Loucy (cell line): Measurements from ENCODE around the gene DDX20.

ENCODE experiments used
- EZH2phosphoT487 ChIP-seq: fragments of 200-600 bp; IDR thresholded peaks from 2 replicates; pipeline ENCODE4 v1.6.1; 2018; ENCODE audit warnings: antibody characterized with exemption, mild to moderate bottlenecking, moderate library complexity, borderline replicate concordance
- TF ChIP-seq, protein P1 (sequence below): fragments of 200-600 bp; sonication (generic); conservative IDR thresholded peaks from 2 replicates; pipeline ENCODE4 v1.5.1; 2014; ENCODE audit warnings: mild to moderate bottlenecking, antibody characterized with exemption, low read length

DNA sequence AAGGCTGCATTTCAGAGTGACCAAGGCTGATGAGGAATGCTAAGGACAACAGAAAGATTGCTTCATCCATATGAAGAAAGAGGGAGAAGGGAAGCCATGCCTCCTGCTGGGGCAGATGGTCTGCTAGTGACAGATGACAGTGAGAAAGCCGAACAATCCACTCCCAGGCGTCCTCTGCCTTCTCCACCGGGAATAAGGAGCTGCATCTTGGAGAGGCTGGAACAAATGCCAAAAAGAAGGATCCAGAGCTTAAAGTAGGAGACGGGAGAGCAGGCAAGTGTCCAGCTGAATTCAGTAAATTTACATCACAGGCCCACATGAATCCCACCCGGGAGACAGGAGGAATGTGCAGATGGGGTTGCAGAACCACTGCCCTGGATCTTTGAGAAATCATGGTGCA is 33.4 kb downstream of the DDX20 start:
- TF ChIP-seq, protein P1, sequence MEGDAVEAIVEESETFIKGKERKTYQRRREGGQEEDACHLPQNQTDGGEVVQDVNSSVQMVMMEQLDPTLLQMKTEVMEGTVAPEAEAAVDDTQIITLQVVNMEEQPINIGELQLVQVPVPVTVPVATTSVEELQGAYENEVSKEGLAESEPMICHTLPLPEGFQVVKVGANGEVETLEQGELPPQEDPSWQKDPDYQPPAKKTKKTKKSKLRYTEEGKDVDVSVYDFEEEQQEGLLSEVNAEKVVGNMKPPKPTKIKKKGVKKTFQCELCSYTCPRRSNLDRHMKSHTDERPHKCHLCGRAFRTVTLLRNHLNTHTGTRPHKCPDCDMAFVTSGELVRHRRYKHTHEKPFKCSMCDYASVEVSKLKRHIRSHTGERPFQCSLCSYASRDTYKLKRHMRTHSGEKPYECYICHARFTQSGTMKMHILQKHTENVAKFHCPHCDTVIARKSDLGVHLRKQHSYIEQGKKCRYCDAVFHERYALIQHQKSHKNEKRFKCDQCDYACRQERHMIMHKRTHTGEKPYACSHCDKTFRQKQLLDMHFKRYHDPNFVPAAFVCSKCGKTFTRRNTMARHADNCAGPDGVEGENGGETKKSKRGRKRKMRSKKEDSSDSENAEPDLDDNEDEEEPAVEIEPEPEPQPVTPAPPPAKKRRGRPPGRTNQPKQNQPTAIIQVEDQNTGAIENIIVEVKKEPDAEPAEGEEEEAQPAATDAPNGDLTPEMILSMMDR: no peak
- TF ChIP-seq EZH2phosphoT487: no peak
